Panc1 (cell line): Measurements from ENCODE around the gene ENTREP1. TPM values are rescaled to one million over a fixed set of nuclear protein-coding genes. Genes with fewer than 3 reads are reported as not detected.

ENCODE experiments used
- ATAC-seq: fragments of 200-7000 bp; cut with Tn5 transposase; 2 replicates; pipeline ENCODE4 v1.9.1; 2020; ENCODE audit warnings: mild to moderate bottlenecking, moderate library complexity
- BruUV-seq: library from RNA; stranded (reverse); fragments of 400-500 nt; replicated peaks from 2 replicates; lab custom pipeline; 2021; lab: Mats Ljungman, UMichigan
- CTCF ChIA-PET: fragments of 300-600 bp; sonication (Branson Sonifier 250); formaldehyde crosslinking; loops from one replicate; lab custom pipeline; 2022; ENCODE audit warnings: antibody characterized with exemption; lab: Charles Lee
- POLR2A ChIA-PET: fragments of 300-600 bp; sonication (Branson Sonifier 250); formaldehyde crosslinking; loops from one replicate; lab custom pipeline; 2022; ENCODE audit warnings: antibody characterized with exemption; lab: Charles Lee
- DNase-seq: peaks from one replicate; pipeline ENCODE4 v3.0.0-alpha.2; 2010; ENCODE audit warnings: low read depth, low spot score
- H3K27ac ChIP-seq: 2 replicates; pipeline ENCODE4 v1.5.1; 2011; ENCODE audit warnings: mild to moderate bottlenecking, low read length, inconsistent platforms
- H3K27me3 ChIP-seq: fragments of 200-500 bp; sonication (Bioruptor generic); 2 replicates; pipeline ENCODE4 v1.6.0; 2014; ENCODE audit warnings: low read length, inconsistent platforms; ENCODE audit not compliant: control insufficient read depth, insufficient read depth
- H3K36me3 ChIP-seq: fragments of 200-500 bp; sonication (Bioruptor generic); 2 replicates; pipeline ENCODE4 v1.5.1; 2014; ENCODE audit warnings: inconsistent platforms, mild to moderate bottlenecking, low read length, moderate library complexity; ENCODE audit not compliant: control insufficient read depth, insufficient read depth
- H3K4me1 ChIP-seq: 2 replicates; pipeline ENCODE4 v1.5.1; 2011; ENCODE audit warnings: inconsistent platforms, mild to moderate bottlenecking, low read length, moderate library complexity; ENCODE audit not compliant: control insufficient read depth, insufficient read depth
- H3K4me3 ChIP-seq, 2 experiments: 2 replicates each; pipeline ENCODE4 v1.5.1; 2011 to 2012; ENCODE audit warnings: low read depth in 2 of 2, low read length in 2 of 2, mild to moderate bottlenecking in 2 of 2, inconsistent platforms in 1 of 2, moderate library complexity in 1 of 2
- H3K9me3 ChIP-seq: fragments of 200-500 bp; sonication (Bioruptor generic); 2 replicates; pipeline ENCODE4 v1.5.1; 2014; ENCODE audit warnings: low read depth, mild to moderate bottlenecking, inconsistent platforms, low read length, moderate library complexity; ENCODE audit not compliant: control insufficient read depth, insufficient read depth
- CTCF ChIP-seq: fragments of 450-650 bp; IDR thresholded peaks from 2 replicates; pipeline ENCODE4 v1.5.1; 2017; ENCODE audit warnings: mild to moderate bottlenecking
- POLR2AphosphoS5 ChIP-seq: IDR thresholded peaks from 2 replicates; pipeline ENCODE4 v1.6.1; 2012; ENCODE audit warnings: mild to moderate bottlenecking, low read depth, low read length, moderate library complexity
- REST ChIP-seq, 2 experiments: IDR thresholded peaks; 2 replicates each; pipeline ENCODE4 v1.6.1; 2011 to 2012; ENCODE audit warnings: low read depth in 2 of 2, control low read depth in 1 of 2, low read length in 1 of 2, mild to moderate bottlenecking in 1 of 2, moderate library complexity in 1 of 2; ENCODE audit not compliant: insufficient read depth in 1 of 2
- SIN3A ChIP-seq: IDR thresholded peaks from 2 replicates; pipeline ENCODE4 v1.6.1; 2012; ENCODE audit warnings: low read depth, mild to moderate bottlenecking, low read length, moderate library complexity, borderline replicate concordance; ENCODE audit not compliant: insufficient read depth
- TCF7L2 ChIP-seq: IDR thresholded peaks from 2 replicates; pipeline ENCODE4 v1.6.1; 2011; ENCODE audit warnings: mild to moderate bottlenecking, low read depth, low read length, inconsistent platforms
- in situ Hi-C: cut with HindIII; loops from 2 replicates; pipeline ENCODE4 v1.10.0; 2016; ENCODE audit warnings: low sequenced_read_pairs, low pct_unique_long_range_greater_than_20kb
- intact Hi-C: fragments of 100-400 bp; cut with micrococcal nuclease; formaldehyde crosslinking; loops from one replicate; pipeline ENCODE4 v1.10.0; 2022; ENCODE audit not compliant: unreplicated experiment
- total RNA-seq: library from RNA; stranded (reverse); gene quantifications from one replicate; pipeline ENCODE4 v1.2.1, GENCODE V29; 2021; ENCODE audit not compliant: unreplicated experiment

Gene ENTREP1
- total RNA-seq, 1 experiment from 2014 or later: 0.13 TPM

- CTCF ChIA-PET: no interaction called here
- no peak for ATAC-seq
Measured at GRCh38 chr9:69331444-69331843, 6.4 kb downstream of the ENTREP1 start.

GRCh38 chr9:69332067-69332685 lies 7.2 kb downstream of the ENTREP1 start:
- DNase-seq (no peak), ATAC-seq (no peak)
- POLR2A ChIA-PET: no interaction called here
- H3K27me3 ChIP-seq: no peaks in the 10 kb centered on the region; the same call in 1 of the 2 replicates
- no peak overlapping the region for H3K4me3 ChIP-seq
- intact Hi-C loops (loop anchor here (10.0 kb wide), 1 partner anchor 57 kb away; no protein-coding TSS in a partner anchor), in situ Hi-C loops (no loop called here)
- no peaks in the 10 kb centered on the region for H3K9me3 ChIP-seq
- no TSS peak for BruUV-seq
- H3K36me3 ChIP-seq: no peaks in the 10 kb centered on the region
- no peaks in the 10 kb centered on the region for H3K4me1 ChIP-seq
- CTCF ChIA-PET: no interaction called here
- H3K27ac ChIP-seq: no peak overlapping the region
- TF ChIP-seq SIN3A (no peak), CTCF (no peak), TCF7L2 (no peak), POLR2AphosphoS5 (no peak), REST (IDR thresholded peaks at IDR 0.05; ENCODE audit: insufficient read depth in 1 of 2, low read depth in 2 of 2, low read length in 1 of 2) (no peak)

More at GRCh38 chr9:69331444-69331843, 6.4 kb downstream of the ENTREP1 start:
- Histone ChIP-seq H3K27ac (no peak overlapping the region), H3K9me3 (no peaks in the 10 kb centered on the region), H3K4me3 (no peak overlapping the region), H3K4me1 (no peaks in the 10 kb centered on the region), H3K36me3 (no peaks in the 10 kb centered on the region), H3K27me3 (peaks cover 5% of the 10 kb centered on the region)
- no TSS peak for BruUV-seq
- intact Hi-C loops (loop anchor here (10.0 kb wide), 1 partner anchor 57 kb away; no protein-coding TSS in a partner anchor), in situ Hi-C loops (no loop called here)
- no peak for TF ChIP-seq CTCF
- TF ChIP-seq REST (IDR thresholded peaks at IDR 0.05; ENCODE audit: insufficient read depth in 1 of 2, low read depth in 2 of 2, low read length in 1 of 2): no peak
- no peak for DNase-seq
- POLR2A ChIA-PET: no interaction called here
